H1 (cell line): Measurements from ENCODE around the gene ASTL. TPM values are rescaled to one million over a fixed set of nuclear protein-coding genes. Genes with fewer than 3 reads are reported as not detected.

Experiments used
- CTCF ChIA-PET: fragments of 300-600 bp; sonication (Branson Sonifier 250); formaldehyde crosslinking; loops from one replicate; lab custom pipeline; 2021; ENCODE audit not compliant: partially characterized antibody; lab: Charles Lee
- POLR2A ChIA-PET: fragments of 300-600 bp; sonication (Branson Sonifier 250); formaldehyde crosslinking; loops from one replicate; lab custom pipeline; 2021; ENCODE audit warnings: inconsistent platforms; ENCODE audit not compliant: partially characterized antibody; lab: Charles Lee
- DNase-seq, 2 experiments: peaks; one replicate each; pipeline versions ENCODE4 v3.0.0 to v3.0.0-alpha.2; 2010 to 2022; ENCODE audit warnings: low spot score in 2 of 2, low read depth in 1 of 2, mixed read lengths in 1 of 2
- FAIRE-seq: peaks from 2 replicates; lab custom pipeline; 2011; peaks lifted over from hg19 to GRCh38; lab: Jason Lieb, UNC
- H2AFZ ChIP-seq: 2 replicates; pipeline ENCODE4 v1.8.1; 2012; ENCODE audit warnings: low read length, inconsistent platforms
- H2AK5ac ChIP-seq: 2 replicates; pipeline ENCODE4 v1.6.1; 2013; ENCODE audit warnings: low read depth, low read length
- H2BK120ac ChIP-seq: replicated peaks from 2 replicates; pipeline ENCODE3; 2013; ENCODE audit warnings: low read depth, low read length, inconsistent platforms
- H2BK12ac ChIP-seq: 2 replicates; pipeline ENCODE4 v1.6.1; 2013; ENCODE audit warnings: low read depth, low read length
- H2BK15ac ChIP-seq: 2 replicates; pipeline ENCODE4 v1.6.1; 2013; ENCODE audit warnings: low read length
- H2BK20ac ChIP-seq: 2 replicates; pipeline ENCODE4 v1.6.1; 2013; ENCODE audit warnings: low read length
- H2BK5ac ChIP-seq: 2 replicates; pipeline ENCODE4 v1.6.1; 2013; ENCODE audit warnings: low read depth, low read length
- H3K14ac ChIP-seq: 2 replicates; pipeline ENCODE4 v1.6.1; 2013; ENCODE audit warnings: inconsistent platforms; ENCODE audit not compliant: insufficient read length
- H3K18ac ChIP-seq: 2 replicates; pipeline ENCODE4 v1.6.1; 2013; ENCODE audit warnings: low read length; ENCODE audit errors: extremely low read depth
- H3K23ac ChIP-seq: 2 replicates; pipeline ENCODE4 v1.6.1; 2013; ENCODE audit warnings: inconsistent platforms; ENCODE audit not compliant: insufficient read length
- H3K23me2 ChIP-seq: 2 replicates; pipeline ENCODE4 v1.6.1; 2013; ENCODE audit warnings: low read depth, low read length
- H3K27ac ChIP-seq: 2 replicates; pipeline ENCODE4 v1.6.1; 2011; ENCODE audit warnings: low read depth, low read length, inconsistent platforms
- H3K27me3 ChIP-seq, 4 experiments: replicated peaks in 1 of 4; 1 replicate in 1 of 4; 2 replicates in 3 of 4; pipeline versions ENCODE4 v1.6.1 to v1.8.1; 2011 to 2013; ENCODE audit warnings: low read length in 3 of 4, mild to moderate bottlenecking in 3 of 4, inconsistent platforms in 2 of 4, mixed read lengths in 2 of 4, moderate library complexity in 1 of 4; ENCODE audit not compliant: control insufficient read depth in 3 of 4, insufficient read depth in 3 of 4; ENCODE audit errors: extremely low read depth in 1 of 4
- H3K36me3 ChIP-seq, 4 experiments: 2 replicates each; pipeline versions ENCODE4 v1.6.1 to v1.8.1; 2011 to 2013; ENCODE audit warnings: mild to moderate bottlenecking in 4 of 4, low read length in 3 of 4, moderate library complexity in 2 of 4, control low read depth in 1 of 4, inconsistent platforms in 1 of 4; ENCODE audit not compliant: insufficient read depth in 4 of 4, control insufficient read depth in 2 of 4
- H3K4ac ChIP-seq: replicated peaks from 2 replicates; pipeline ENCODE3; 2013; ENCODE audit warnings: low read length, low read depth, mixed read lengths, inconsistent platforms; ENCODE audit not compliant: insufficient read length
- H3K4me1 ChIP-seq, 4 experiments: replicated peaks in 1 of 4; 1 replicate in 1 of 4; 2 replicates in 3 of 4; pipeline versions ENCODE4 v1.6.1 to v1.8.1; 2011 to 2013; ENCODE audit warnings: low read length in 3 of 4, inconsistent platforms in 2 of 4, mixed read lengths in 1 of 4; ENCODE audit not compliant: insufficient read depth in 4 of 4, control insufficient read depth in 3 of 4
- H3K4me2 ChIP-seq, 2 experiments: 2 replicates each; pipeline versions ENCODE4 v1.6.1 to v1.8.1; 2011 to 2013; ENCODE audit warnings: low read depth in 2 of 2, low read length in 2 of 2, control low read depth in 1 of 2, inconsistent platforms in 1 of 2, mild to moderate bottlenecking in 1 of 2; ENCODE audit not compliant: insufficient read depth in 1 of 2
- H3K4me3 ChIP-seq, 4 experiments: fragments of 200-600, 300-600 bp in 1 of 4; sonication (generic), shearing (Covaris generic), sonication (Bioruptor Twin) in 1 of 4; 2 replicates each; pipeline versions ENCODE4 v1.5.1 to v1.8.1; 2011 to 2016; ENCODE audit warnings: low read length in 4 of 4, low read depth in 3 of 4, control low read depth in 2 of 4, inconsistent platforms in 2 of 4, mild to moderate bottlenecking in 2 of 4, mixed read lengths in 1 of 4, moderate library complexity in 1 of 4; ENCODE audit not compliant: insufficient read depth in 2 of 4; ENCODE audit errors: extremely low read depth in 1 of 4
- H3K56ac ChIP-seq: replicated peaks from 2 replicates; pipeline ENCODE3; 2013; ENCODE audit warnings: low read depth, mild to moderate bottlenecking, mixed read lengths, low read length, inconsistent platforms; ENCODE audit not compliant: insufficient read length
- H3K79me1 ChIP-seq: 2 replicates; pipeline ENCODE4 v1.6.1; 2013; ENCODE audit warnings: low read depth, low read length, control low read depth
- H3K79me2 ChIP-seq, 2 experiments: 2 replicates each; pipeline versions ENCODE4 v1.6.1 to v1.8.1; 2012 to 2013; ENCODE audit warnings: low read length in 2 of 2, mild to moderate bottlenecking in 2 of 2, inconsistent platforms in 1 of 2; ENCODE audit not compliant: insufficient read depth in 2 of 2, control insufficient read depth in 1 of 2
- H3K9ac ChIP-seq, 4 experiments: replicated peaks in 1 of 4; 1 replicate in 1 of 4; 2 replicates in 3 of 4; pipeline versions ENCODE4 v1.6.1 to v1.8.1; 2011 to 2013; ENCODE audit warnings: low read depth in 3 of 4, low read length in 3 of 4, control low read depth in 2 of 4, mild to moderate bottlenecking in 2 of 4, moderate library complexity in 2 of 4, inconsistent platforms in 1 of 4; ENCODE audit errors: extremely low read depth in 1 of 4
- H3K9me3 ChIP-seq, 2 experiments: 2 replicates each; pipeline versions ENCODE4 v1.6.1 to v1.8.1; 2012 to 2013; ENCODE audit warnings: mild to moderate bottlenecking in 2 of 2, moderate library complexity in 2 of 2, control low read depth in 1 of 2, inconsistent platforms in 1 of 2, low read depth in 1 of 2, low read length in 1 of 2, mixed read lengths in 1 of 2; ENCODE audit not compliant: insufficient read depth in 2 of 2
- H4K20me1 ChIP-seq, 2 experiments: replicated peaks in 1 of 2; 2 replicates each; pipeline versions ENCODE3 to v1.8.1; 2011 to 2013; ENCODE audit warnings: inconsistent platforms in 2 of 2, low read length in 2 of 2, mild to moderate bottlenecking in 1 of 2; ENCODE audit not compliant: insufficient read depth in 2 of 2, control insufficient read depth in 1 of 2
- H4K5ac ChIP-seq: 2 replicates; pipeline ENCODE4 v1.6.1; 2013; ENCODE audit warnings: low read length, low read depth, mixed read lengths, inconsistent platforms; ENCODE audit not compliant: insufficient read length
- H4K8ac ChIP-seq: 2 replicates; pipeline ENCODE4 v1.8.0; 2013; ENCODE audit warnings: mild to moderate bottlenecking, moderate library complexity, low read length, inconsistent platforms; ENCODE audit not compliant: insufficient read depth; ENCODE audit errors: extremely low read depth
- H4K91ac ChIP-seq: replicated peaks from 2 replicates; pipeline ENCODE3; 2013; ENCODE audit warnings: low read length, mixed read lengths, inconsistent platforms; ENCODE audit not compliant: insufficient read length
- EGR1 ChIP-seq: IDR thresholded peaks from 2 replicates; pipeline ENCODE4 v1.6.1; 2011; ENCODE audit warnings: low read depth, low read length, borderline replicate concordance
- GABPA ChIP-seq: IDR thresholded peaks from 2 replicates; pipeline ENCODE4 v1.6.1; 2011; ENCODE audit warnings: mild to moderate bottlenecking, low read length, moderate library complexity, borderline replicate concordance; ENCODE audit not compliant: insufficient read depth
- HDAC2 ChIP-seq, 2 experiments: fragments of 300-600 bp in 1 of 2; sonication (generic) in 1 of 2; IDR thresholded peaks; 2 replicates each; pipeline ENCODE4 v1.6.1; 2011 to 2012; ENCODE audit warnings: low read depth in 2 of 2, low read length in 2 of 2, mild to moderate bottlenecking in 2 of 2, moderate library complexity in 2 of 2, borderline replicate concordance in 1 of 2, inconsistent platforms in 1 of 2
- JUN ChIP-seq: IDR thresholded peaks from 2 replicates; pipeline ENCODE4 v1.6.1; 2011; ENCODE audit warnings: low read depth, mild to moderate bottlenecking, improper control_type of control experiment, low read length
- MAX ChIP-seq: IDR thresholded peaks from 2 replicates; pipeline ENCODE4 v1.6.1; 2012; ENCODE audit warnings: inconsistent platforms
- NANOG ChIP-seq: IDR thresholded peaks from 2 replicates; pipeline ENCODE4 v1.6.1; 2011; ENCODE audit warnings: low read length, low read depth, mild to moderate bottlenecking, inconsistent platforms; ENCODE audit not compliant: insufficient read depth, poor library complexity, severe bottlenecking
- POLR2A ChIP-seq, 2 experiments: IDR thresholded peaks; 1 replicate in 1 of 2; 2 replicates in 1 of 2; pipeline ENCODE4 v1.6.1; 2011; ENCODE audit warnings: low read depth in 2 of 2, low read length in 2 of 2, mild to moderate bottlenecking in 2 of 2; ENCODE audit errors: control extremely low read depth in 1 of 2
- POU5F1 ChIP-seq: IDR thresholded peaks from 2 replicates; pipeline ENCODE4 v1.6.1; 2011; ENCODE audit warnings: low read depth, mild to moderate bottlenecking, low read length, moderate library complexity
- RBBP5 ChIP-seq: IDR thresholded peaks from 2 replicates; pipeline ENCODE4 v1.7.1; 2012; ENCODE audit warnings: low read depth, mild to moderate bottlenecking, inconsistent platforms, low read length, moderate library complexity, borderline replicate concordance
- RXRA ChIP-seq: IDR thresholded peaks from 2 replicates; pipeline ENCODE4 v1.6.1; 2011; ENCODE audit warnings: low read depth, mild to moderate bottlenecking, low read length, moderate library complexity; ENCODE audit not compliant: insufficient read depth
- SAP30 ChIP-seq: fragments of 300-600 bp; sonication (generic); IDR thresholded peaks from 2 replicates; pipeline ENCODE4 v1.7.1; 2012; ENCODE audit warnings: low read length, moderate library complexity, mild to moderate bottlenecking, inconsistent platforms; ENCODE audit not compliant: insufficient read depth, insufficient replicate concordance
- SIN3A ChIP-seq, 2 experiments: IDR thresholded peaks in 1 of 2; conservative IDR thresholded peaks in 1 of 2; 2 replicates each; pipeline ENCODE4 v1.6.1; 2011 to 2012; ENCODE audit warnings: low read length in 2 of 2, improper control_type of control experiment in 1 of 2, low read depth in 1 of 2, mild to moderate bottlenecking in 1 of 2
- TBP ChIP-seq: IDR thresholded peaks from 2 replicates; pipeline ENCODE4 v1.6.1; 2011; ENCODE audit warnings: low read depth, low read length, improper control_type of control experiment
- WGBS, 2 experiments: shearing (Covaris generic) in 1 of 2; methylation state at CpG; one replicate each; pipeline versions ENCODE4 v1.1.6 to v1.1.7; 2013 to 2015; ENCODE audit warnings: low lambda C conversion rate in 2 of 2, mixed read lengths in 2 of 2, inconsistent platforms in 1 of 2, low coverage in 1 of 2, missing lambda C conversion rate in 1 of 2; ENCODE audit not compliant: insufficient replicate concordance in 2 of 2, insufficient coverage in 1 of 2, insufficient read length in 1 of 2; ENCODE audit errors: extremely low coverage in 1 of 2, missing lambda C conversion rate in 1 of 2; 5-methylcytosine and 5-hydroxymethylcytosine counted together
- polyA plus RNA-seq, 7 experiments: library from polyadenylated mRNA; depleted of rRNA in 3 of 7; stranded (reverse) in 5 of 7; unstranded in 2 of 7; fragments of >200 nt in 5 of 7; fragments of 200-250 nt in 2 of 7; gene quantifications; 1 replicate in 5 of 7; 2 replicates in 1 of 7; 4 replicates in 1 of 7; pipeline versions ENCODE4 v1.2.1 to v1.2.3, GENCODE V29; 2011 to 2013; ENCODE audit warnings: missing spikeins in 2 of 7, mixed read lengths in 2 of 7
- total RNA-seq: library from RNA; stranded (reverse); fragmentation: NEBNext Ultra II Directional; extraction: Animal tissue kit (Norgen Biotek cat#: 25700); gene quantifications from 2 replicates; pipeline ENCODE4 v1.2.1, GENCODE V29; 2021

The ASTL gene
- total and polyA plus RNA-seq, 2 of the 8 experiments (the other 6 are each of a cell fraction or from before 2014, with no cell fraction given) = 0.60 to 1.4 TPM

GRCh38 chr2:96075199-96075771 is 63.0 kb downstream of the ASTL start:
- no peak overlapping the region for H2BK15ac ChIP-seq
- H2BK20ac ChIP-seq = no peak overlapping the region
- no peak overlapping the region for H3K23ac ChIP-seq
- no peak overlapping the region for H3K14ac ChIP-seq
- ChIA-PET POLR2A (no interaction called here), CTCF (interaction anchor here (0.8 to 1.3 kb wide), 3 partner anchors 41 to 100 kb away, joined by 3 read pairs; partner anchors contain the start of gene ADRA2B)
- no peak overlapping the region for H3K56ac ChIP-seq
- H2BK120ac ChIP-seq = no peak overlapping the region
- H3K4ac ChIP-seq = no peak overlapping the region
- no peak overlapping the region for H2BK12ac ChIP-seq
- DNase-seq (no peak), FAIRE-seq (no peak)
- no peak overlapping the region for H3K4me3 ChIP-seq
- H2BK5ac ChIP-seq = no peak overlapping the region
- H3K9me3 ChIP-seq = no peaks in the 10 kb centered on the region
- no peaks in the 10 kb centered on the region for H3K36me3 ChIP-seq
- no peaks in the 10 kb centered on the region for H3K23me2 ChIP-seq
- H3K4me2 ChIP-seq = no peak overlapping the region
- no peaks in the 10 kb centered on the region for H3K79me1 ChIP-seq
- no peak overlapping the region for H3K9ac ChIP-seq
- H3K79me2 ChIP-seq = no peaks in the 10 kb centered on the region
- H3K27me3 ChIP-seq = no peaks in the 10 kb centered on the region
- no peak overlapping the region for H3K18ac ChIP-seq
- H3K4me1 ChIP-seq = no peaks in the 10 kb centered on the region
- 64% methylated on average over 2 of the region's 2 CpGs; no CpG with 5 or more reads in 1 of the 2 experiments for WGBS, 2 experiments
- no peak overlapping the region for H4K5ac ChIP-seq
- H3K27ac ChIP-seq = no peak overlapping the region
- no peak overlapping the region for H2AK5ac ChIP-seq
- H4K20me1 ChIP-seq = no peaks in the 10 kb centered on the region
- H4K91ac ChIP-seq = no peak overlapping the region
- no peak overlapping the region for H2AFZ ChIP-seq
- no peak overlapping the region for H4K8ac ChIP-seq
- TF ChIP-seq SIN3A (conservative IDR thresholded peaks at IDR 0.05 in 1 of 2, IDR thresholded peaks at IDR 0.05 in 1 of 2; ENCODE audit: low read depth in 1 of 2, low read length in 2 of 2) = no peak
- TF ChIP-seq RBBP5 = no peak
- TF ChIP-seq RXRA = no peak
- no peak for TF ChIP-seq GABPA
- TF ChIP-seq TBP = no peak
- TF ChIP-seq JUN = no peak
- no peak for TF ChIP-seq POU5F1
- TF ChIP-seq NANOG = no peak
- TF ChIP-seq HDAC2 (IDR thresholded peaks at IDR 0.05; ENCODE audit: borderline replicate concordance in 1 of 2, low read depth in 2 of 2, low read length in 2 of 2) = no peak
- no peak for TF ChIP-seq POLR2A (IDR thresholded peaks at IDR 0.05; ENCODE audit: control extremely low read depth in 1 of 2, low read depth in 2 of 2, low read length in 2 of 2)
- no peak for TF ChIP-seq EGR1
- TF ChIP-seq SAP30 = no peak
- no peak for TF ChIP-seq MAX
